ENCODE results near the gene TATDN3. TPM values are rescaled to one million over a fixed set of nuclear protein-coding genes. Genes with fewer than 3 reads are reported as not detected.
"Not testable (repeated sequence)": the region's sequence is repeated elsewhere in the genome, so short reads cannot be mapped to it uniquely, and the experiment has no call there.

TATDN3 gene
- total and polyA plus RNA-seq, 3 donors from 2014 or later: 9.5 to 19.7 (median 17.9) TPM

DNA sequence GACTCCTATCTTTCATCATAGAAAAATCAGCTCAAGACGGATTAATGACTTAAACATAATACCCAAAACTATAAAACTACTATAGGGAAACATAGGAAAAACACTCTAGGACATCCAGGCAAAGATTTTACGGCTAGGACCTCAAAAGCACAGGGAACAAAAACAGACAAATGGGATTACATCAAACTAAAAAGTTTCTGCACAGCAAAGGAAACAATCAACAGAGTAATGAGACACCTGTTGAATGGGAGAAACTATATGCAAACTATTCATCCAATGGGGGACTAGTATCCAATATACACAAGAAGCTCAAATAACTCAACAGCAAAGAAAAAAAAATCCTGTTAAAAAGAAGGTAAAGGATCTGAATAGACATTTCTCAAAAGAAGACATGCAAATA is 18.7 kb upstream of the TATDN3 start:
- TF ChIP-seq POLR2A (IDR thresholded peaks at IDR 0.05): no peak
- TF ChIP-seq, protein P1, sequence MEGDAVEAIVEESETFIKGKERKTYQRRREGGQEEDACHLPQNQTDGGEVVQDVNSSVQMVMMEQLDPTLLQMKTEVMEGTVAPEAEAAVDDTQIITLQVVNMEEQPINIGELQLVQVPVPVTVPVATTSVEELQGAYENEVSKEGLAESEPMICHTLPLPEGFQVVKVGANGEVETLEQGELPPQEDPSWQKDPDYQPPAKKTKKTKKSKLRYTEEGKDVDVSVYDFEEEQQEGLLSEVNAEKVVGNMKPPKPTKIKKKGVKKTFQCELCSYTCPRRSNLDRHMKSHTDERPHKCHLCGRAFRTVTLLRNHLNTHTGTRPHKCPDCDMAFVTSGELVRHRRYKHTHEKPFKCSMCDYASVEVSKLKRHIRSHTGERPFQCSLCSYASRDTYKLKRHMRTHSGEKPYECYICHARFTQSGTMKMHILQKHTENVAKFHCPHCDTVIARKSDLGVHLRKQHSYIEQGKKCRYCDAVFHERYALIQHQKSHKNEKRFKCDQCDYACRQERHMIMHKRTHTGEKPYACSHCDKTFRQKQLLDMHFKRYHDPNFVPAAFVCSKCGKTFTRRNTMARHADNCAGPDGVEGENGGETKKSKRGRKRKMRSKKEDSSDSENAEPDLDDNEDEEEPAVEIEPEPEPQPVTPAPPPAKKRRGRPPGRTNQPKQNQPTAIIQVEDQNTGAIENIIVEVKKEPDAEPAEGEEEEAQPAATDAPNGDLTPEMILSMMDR (IDR thresholded peaks at IDR 0.05): no peak
- H3K36me3 ChIP-seq (ENCODE audit: low read depth, missing control alignments): no peaks in the 10 kb centered on the region

DNA sequence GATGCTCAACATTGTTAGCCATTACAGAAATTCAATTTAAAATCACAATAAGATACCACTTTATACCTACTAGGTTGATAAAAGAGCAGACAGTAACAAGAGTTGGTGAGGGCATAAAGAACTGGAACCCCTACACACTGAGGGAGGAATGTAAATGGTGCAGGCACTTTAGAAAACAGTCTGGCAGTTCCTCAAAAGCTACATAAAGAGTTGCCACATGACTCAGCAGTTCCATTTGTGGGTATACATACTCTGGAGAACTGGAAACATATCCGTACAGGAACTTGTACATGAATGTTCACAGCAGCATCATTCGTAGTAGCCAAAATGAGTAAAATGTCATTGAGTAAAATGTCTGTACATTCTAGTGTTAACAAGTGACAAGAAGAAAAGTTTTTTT is 17.1 kb upstream of the TATDN3 start:
- intact Hi-C loops (cut with DNase I; ENCODE audit: low total_unique reads): no loop called here
- H3K4me1 ChIP-seq: no peaks in the 10 kb centered on the region
- H3K4me3 ChIP-seq: no peak overlapping the region
- TF ChIP-seq, protein P1 (IDR thresholded peaks at IDR 0.05): no peak
- no peak for TF ChIP-seq POLR2A (IDR thresholded peaks at IDR 0.05)
- WGBS, 2 donors: 86 to 89% methylated on average over 2 of the region's 2 CpGs
- H3K27me3 ChIP-seq: no peaks in the 10 kb centered on the region
- no peak overlapping the region for H3K27ac ChIP-seq
- H3K9me3 ChIP-seq: no peaks in the 10 kb centered on the region
- no peaks in the 10 kb centered on the region for H3K36me3 ChIP-seq (ENCODE audit: low read depth, missing control alignments)
- no peak for DNase-seq

More for the DNA sequence above, 18.7 kb upstream of the TATDN3 start:
- Histone ChIP-seq H3K4me1 (no peaks in the 10 kb centered on the region), H3K4me3 (no peak overlapping the region), H3K27me3 (no peaks in the 10 kb centered on the region), H3K27ac (no peak overlapping the region), H3K9me3 (no peaks in the 10 kb centered on the region)
- WGBS, 2 donors: 96 to 99% methylated on average over 2 of the region's 2 CpGs
- no peak for DNase-seq
- intact Hi-C loops (cut with DNase I; ENCODE audit: low total_unique reads): no loop called here

DNA sequence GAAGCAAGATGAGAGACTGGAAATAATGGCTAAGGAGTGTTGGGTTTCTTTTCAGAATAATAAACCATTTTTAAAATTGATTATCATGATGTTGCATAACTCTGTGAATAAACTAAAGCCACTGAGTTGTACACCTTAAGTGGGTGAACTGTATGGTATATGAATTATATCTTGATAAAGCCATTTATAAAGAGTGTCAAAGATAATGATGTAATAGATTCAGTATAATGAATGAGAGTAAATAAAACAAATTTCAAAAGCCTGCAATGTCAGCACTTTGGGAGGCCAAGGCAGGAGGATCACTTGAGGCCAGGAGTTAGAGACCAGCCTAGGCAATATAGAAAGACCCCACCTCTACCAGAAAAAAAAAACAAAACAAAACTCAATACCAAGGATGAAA is 16.5 kb upstream of the TATDN3 start:
- intact Hi-C loops (cut with DNase I; ENCODE audit: low total_unique reads): no loop called here
- no peaks in the 10 kb centered on the region for H3K9me3 ChIP-seq
- H3K27me3 ChIP-seq: no peaks in the 10 kb centered on the region
- no peak for DNase-seq
- no peaks in the 10 kb centered on the region for H3K4me1 ChIP-seq
- no peak overlapping the region for H3K27ac ChIP-seq
- H3K36me3 ChIP-seq (ENCODE audit: low read depth, missing control alignments): no peaks in the 10 kb centered on the region
- no peak for TF ChIP-seq POLR2A (IDR thresholded peaks at IDR 0.05)
- TF ChIP-seq, protein P1 (IDR thresholded peaks at IDR 0.05): no peak
- no peak overlapping the region for H3K4me3 ChIP-seq

DNA sequence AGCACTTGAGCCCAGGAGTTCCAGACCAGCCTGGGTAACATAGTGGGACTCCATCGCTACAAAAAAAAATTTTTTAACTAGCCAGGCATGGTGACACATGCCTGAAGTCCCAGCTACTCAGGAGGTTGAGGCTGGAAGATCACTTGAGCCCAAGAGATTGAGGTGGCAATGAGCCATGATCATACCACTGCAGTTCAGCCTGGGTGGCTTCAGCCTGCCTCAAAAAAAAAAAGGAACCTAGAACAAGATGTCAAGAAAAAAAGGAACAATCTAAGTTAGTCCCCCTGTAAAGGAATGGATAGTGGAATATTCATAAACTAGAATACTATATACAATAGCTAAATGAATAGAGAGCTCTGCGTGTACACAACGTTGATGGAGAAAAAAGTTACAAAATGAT is 14.5 kb upstream of the TATDN3 start:
- no peak for TF ChIP-seq POLR2A (IDR thresholded peaks at IDR 0.05)
- TF ChIP-seq, protein P1 (IDR thresholded peaks at IDR 0.05): no peak
- no peaks in the 10 kb centered on the region for H3K4me1 ChIP-seq
- 77 to 85% methylated on average over 3 of the region's 3 CpGs for WGBS, 2 donors
- no peaks in the 10 kb centered on the region for H3K27me3 ChIP-seq
- no peak overlapping the region for H3K4me3 ChIP-seq
- H3K36me3 ChIP-seq (ENCODE audit: low read depth, missing control alignments): no peaks in the 10 kb centered on the region
- no peak for DNase-seq
- no peaks in the 10 kb centered on the region for H3K9me3 ChIP-seq
- intact Hi-C loops (cut with DNase I; ENCODE audit: low total_unique reads): no loop called here
- H3K27ac ChIP-seq: no peak overlapping the region

DNA sequence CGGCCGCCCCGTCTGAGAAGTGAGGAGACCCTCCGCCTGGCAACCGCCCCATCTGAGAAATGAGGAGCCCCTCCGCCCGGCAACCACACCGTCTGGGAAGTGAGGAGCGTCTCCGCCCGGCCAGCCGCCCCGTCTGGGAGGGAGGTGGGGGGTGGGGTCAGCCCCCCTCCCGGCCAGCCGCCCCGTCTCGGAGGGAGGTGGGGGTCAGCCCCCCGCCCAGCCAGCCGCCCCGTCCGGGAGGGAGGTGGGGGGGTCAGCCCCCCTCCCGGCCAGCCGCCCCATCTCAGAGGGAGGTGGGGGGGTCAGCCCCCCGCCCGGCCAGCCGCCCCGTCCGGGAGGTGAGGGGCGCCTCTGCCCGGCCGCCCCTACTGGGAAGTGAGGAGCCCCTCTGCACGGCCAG is 12.6 kb upstream of the TATDN3 start:
- H3K27me3 ChIP-seq; H3K27ac ChIP-seq; intact Hi-C loops (cut with DNase I; ENCODE audit: low total_unique reads); H3K4me1 ChIP-seq; H3K36me3 ChIP-seq (ENCODE audit: low read depth, missing control alignments); H3K4me3 ChIP-seq; H3K9me3 ChIP-seq; DNase-seq: not testable (repeated sequence)
- WGBS, 2 donors: no CpG with 5 or more reads among the region's 32 CpGs
